Measurements from ENCODE around the gene ZSWIM4.
A peak's percentile ranks its signal among the peaks of the same experiment; 100 is the strongest.

DNA sequence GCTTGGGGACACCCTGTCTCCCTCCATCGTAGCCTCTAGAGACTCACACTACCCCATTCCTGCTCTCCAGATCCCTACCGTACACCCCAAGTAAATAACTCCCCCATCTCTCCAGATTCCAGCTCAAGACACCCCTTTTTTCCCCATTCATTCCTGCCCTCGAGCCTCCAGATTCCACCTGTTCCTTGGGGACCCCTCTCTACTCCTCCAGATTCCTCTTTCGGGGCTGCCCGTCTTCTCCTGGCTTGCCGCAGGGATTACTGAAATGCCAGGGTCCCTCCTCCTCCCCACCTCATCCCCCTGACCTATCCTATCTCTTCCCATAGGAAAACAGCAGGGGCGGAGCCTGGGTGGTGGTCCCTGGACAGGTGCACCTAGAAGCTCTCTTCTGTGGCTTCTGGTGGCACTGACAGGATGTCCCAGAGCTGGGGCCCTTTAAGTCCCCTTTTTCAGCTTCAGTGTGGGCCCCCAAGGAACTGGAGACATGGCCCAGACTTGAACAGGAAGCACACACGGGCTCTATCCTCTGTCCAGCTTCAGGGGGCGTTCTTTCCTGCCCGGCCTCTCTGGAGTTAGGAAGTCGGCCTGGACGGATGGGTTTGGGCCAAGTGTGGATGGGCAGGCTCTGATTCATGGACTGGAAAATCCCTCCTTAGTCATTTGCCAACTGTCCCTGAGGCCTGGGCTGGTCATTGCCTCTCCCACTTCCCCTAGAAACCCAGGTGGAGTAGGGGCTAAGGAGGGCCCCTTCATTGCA lies 1.2 kb downstream of the ZSWIM4 start:
- TF ChIP-seq RAD21 (IDR thresholded peaks at IDR 0.05; ENCODE audit: low read length) = peak; percentile 39
- TF ChIP-seq, protein P1, sequence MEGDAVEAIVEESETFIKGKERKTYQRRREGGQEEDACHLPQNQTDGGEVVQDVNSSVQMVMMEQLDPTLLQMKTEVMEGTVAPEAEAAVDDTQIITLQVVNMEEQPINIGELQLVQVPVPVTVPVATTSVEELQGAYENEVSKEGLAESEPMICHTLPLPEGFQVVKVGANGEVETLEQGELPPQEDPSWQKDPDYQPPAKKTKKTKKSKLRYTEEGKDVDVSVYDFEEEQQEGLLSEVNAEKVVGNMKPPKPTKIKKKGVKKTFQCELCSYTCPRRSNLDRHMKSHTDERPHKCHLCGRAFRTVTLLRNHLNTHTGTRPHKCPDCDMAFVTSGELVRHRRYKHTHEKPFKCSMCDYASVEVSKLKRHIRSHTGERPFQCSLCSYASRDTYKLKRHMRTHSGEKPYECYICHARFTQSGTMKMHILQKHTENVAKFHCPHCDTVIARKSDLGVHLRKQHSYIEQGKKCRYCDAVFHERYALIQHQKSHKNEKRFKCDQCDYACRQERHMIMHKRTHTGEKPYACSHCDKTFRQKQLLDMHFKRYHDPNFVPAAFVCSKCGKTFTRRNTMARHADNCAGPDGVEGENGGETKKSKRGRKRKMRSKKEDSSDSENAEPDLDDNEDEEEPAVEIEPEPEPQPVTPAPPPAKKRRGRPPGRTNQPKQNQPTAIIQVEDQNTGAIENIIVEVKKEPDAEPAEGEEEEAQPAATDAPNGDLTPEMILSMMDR (conservative IDR thresholded peaks at IDR 0.05; ENCODE audit: low read depth, low read length) = peak; percentile 49
